ENCODE data around the gene RBM46.

The RBM46 gene

GRCh38 chr4:154781983-154782293 lies 866 bp downstream of the RBM46 start:
- Histone ChIP-seq H3K36me3 (ENCODE audit: low read length) (no peaks in the 10 kb centered on the region), H3K9ac (ENCODE audit: low read length) (no peak overlapping the region), H3K27ac (ENCODE audit: low read depth, low read length) (no peak overlapping the region), H2AFZ (ENCODE audit: low read depth, low read length, severe bottlenecking) (no peak overlapping the region), H3K27me3 (ENCODE audit: low read length) (no peaks in the 10 kb centered on the region), H3K9me2 (replicated peaks; ENCODE audit: insufficient read depth, low read length) (no peaks in the 10 kb centered on the region), H3K9me3 (ENCODE audit: insufficient read depth, low read length) (no peaks in the 10 kb centered on the region), H3K4me2 (ENCODE audit: low read depth, low read length, poor library complexity, severe bottlenecking) (no peak overlapping the region), H3K79me2 (ENCODE audit: insufficient read depth, low read length) (no peaks in the 10 kb centered on the region), H3K4me3 (ENCODE audit: insufficient read depth, low read length, poor library complexity, severe bottlenecking) (no peak overlapping the region), H4K20me1 (ENCODE audit: low read depth, low read length) (no peaks in the 10 kb centered on the region), H3F3A (ENCODE audit: insufficient read depth) (no peaks in the 10 kb centered on the region)
- no peak for TF ChIP-seq EZH2phosphoT487 (conservative IDR thresholded peaks at IDR 0.05; ENCODE audit: low read length)

GRCh38 chr4:154807042-154807630 lies 26.1 kb downstream of the RBM46 start:
- TF ChIP-seq CTCF (IDR thresholded peaks at IDR 0.05; ENCODE audit: insufficient read depth, low read length, poor library complexity, severe bottlenecking) (peak; percentile 73), EZH2phosphoT487 (conservative IDR thresholded peaks at IDR 0.05; ENCODE audit: low read length) (no peak)
- Histone ChIP-seq H3K36me3 (ENCODE audit: low read length) (no peaks in the 10 kb centered on the region), H3K9me3 (ENCODE audit: insufficient read depth, low read length) (no peaks in the 10 kb centered on the region), H2AFZ (ENCODE audit: low read depth, low read length, severe bottlenecking) (no peak overlapping the region), H3K9me2 (replicated peaks; ENCODE audit: insufficient read depth, low read length) (no peaks in the 10 kb centered on the region), H3F3A (ENCODE audit: insufficient read depth) (no peaks in the 10 kb centered on the region), H3K27ac (ENCODE audit: low read depth, low read length) (no peak overlapping the region), H3K4me3 (ENCODE audit: insufficient read depth, low read length, poor library complexity, severe bottlenecking) (no peak overlapping the region), H4K20me1 (ENCODE audit: low read depth, low read length) (no peaks in the 10 kb centered on the region), H3K27me3 (ENCODE audit: low read length) (no peaks in the 10 kb centered on the region), H3K4me2 (ENCODE audit: low read depth, low read length, poor library complexity, severe bottlenecking) (no peak overlapping the region), H3K9ac (ENCODE audit: low read length) (no peak overlapping the region), H3K79me2 (ENCODE audit: insufficient read depth, low read length) (no peaks in the 10 kb centered on the region)

- Histone ChIP-seq H3K9ac (ENCODE audit: low read length) (no peak overlapping the region), H3K9me2 (replicated peaks; ENCODE audit: insufficient read depth, low read length) (no peaks in the 10 kb centered on the region), H3K27ac (ENCODE audit: low read depth, low read length) (no peak overlapping the region), H3K9me3 (ENCODE audit: insufficient read depth, low read length) (no peaks in the 10 kb centered on the region), H3F3A (ENCODE audit: insufficient read depth) (no peaks in the 10 kb centered on the region), H2AFZ (ENCODE audit: low read depth, low read length, severe bottlenecking) (no peak overlapping the region), H3K27me3 (ENCODE audit: low read length) (no peaks in the 10 kb centered on the region), H3K4me3 (ENCODE audit: insufficient read depth, low read length, poor library complexity, severe bottlenecking) (no peak overlapping the region), H3K4me2 (ENCODE audit: low read depth, low read length, poor library complexity, severe bottlenecking) (no peak overlapping the region), H4K20me1 (ENCODE audit: low read depth, low read length) (no peaks in the 10 kb centered on the region), H3K79me2 (ENCODE audit: insufficient read depth, low read length) (no peaks in the 10 kb centered on the region), H3K36me3 (ENCODE audit: low read length) (no peaks in the 10 kb centered on the region)
- no peak for TF ChIP-seq CTCF (IDR thresholded peaks at IDR 0.05; ENCODE audit: insufficient read depth, low read length, poor library complexity, severe bottlenecking)
- TF ChIP-seq EZH2phosphoT487 (conservative IDR thresholded peaks at IDR 0.05; ENCODE audit: low read length), result no peak
These were observed 37.2 kb downstream of the RBM46 start for GRCh38 chr4:154818230-154818629.

GRCh38 chr4:154822775-154823174 lies 41.7 kb downstream of the RBM46 start:
- Histone ChIP-seq H2AFZ (ENCODE audit: low read depth, low read length, severe bottlenecking) (no peak overlapping the region), H3K9me3 (ENCODE audit: insufficient read depth, low read length) (no peaks in the 10 kb centered on the region), H4K20me1 (ENCODE audit: low read depth, low read length) (no peaks in the 10 kb centered on the region), H3K27me3 (ENCODE audit: low read length) (no peaks in the 10 kb centered on the region), H3F3A (ENCODE audit: insufficient read depth) (no peaks in the 10 kb centered on the region), H3K79me2 (ENCODE audit: insufficient read depth, low read length) (no peaks in the 10 kb centered on the region), H3K9me2 (replicated peaks; ENCODE audit: insufficient read depth, low read length) (no peaks in the 10 kb centered on the region), H3K36me3 (ENCODE audit: low read length) (no peaks in the 10 kb centered on the region), H3K4me2 (ENCODE audit: low read depth, low read length, poor library complexity, severe bottlenecking) (no peak overlapping the region), H3K4me3 (ENCODE audit: insufficient read depth, low read length, poor library complexity, severe bottlenecking) (no peak overlapping the region), H3K27ac (ENCODE audit: low read depth, low read length) (no peak overlapping the region), H3K9ac (ENCODE audit: low read length) (no peak overlapping the region)
- TF ChIP-seq EZH2phosphoT487 (conservative IDR thresholded peaks at IDR 0.05; ENCODE audit: low read length) (no peak), CTCF (IDR thresholded peaks at IDR 0.05; ENCODE audit: insufficient read depth, low read length, poor library complexity, severe bottlenecking) (no peak)

Data from SU-DHL-6 (cell line).